Spleen (tissue), 7 donors: ENCODE data around the gene AVPI1.

ENCODE experiments used
- CTCF ChIP-seq, 11 experiments: fragments of 200-600 bp in 7 of 11; fragments of 450-650 bp in 4 of 11; sonication (generic) in 4 of 11; IDR thresholded peaks in 8 of 11; conservative IDR thresholded peaks in 3 of 11; 1 replicate in 7 of 11; 2 replicates in 4 of 11; pipeline versions ENCODE4 v1.4.0 to v1.8.0; 2016 to 2021; ENCODE audit warnings: antibody characterized with exemption in 11 of 11, inconsistent platforms in 4 of 11, mild to moderate bottlenecking in 1 of 11
- POLR2A ChIP-seq, 3 donors: fragments of 450-650 bp; IDR thresholded peaks; one replicate each; pipeline ENCODE4 v1.5.1; 2017; ENCODE audit warnings: antibody characterized with exemption in 3 of 3, mild to moderate bottlenecking in 1 of 3
- POLR2AphosphoS5 ChIP-seq, 3 donors: sonication (generic); formaldehyde crosslinking; IDR thresholded peaks; one replicate each; pipeline ENCODE4 v1.5.1; 2017; ENCODE audit warnings: antibody characterized with exemption in 3 of 3
- donor health status: DM: no; HTN: no; CAD: no; lungs with moderate emphysema.
- donor health status: DM: no; HTN: no; CAD: no.
- donor health status: DM: no; HTN: no; CAD: no.

GRCh38 chr10:97711640-97712572 lies 24.9 kb upstream of the AVPI1 start:
- TF ChIP-seq POLR2A (IDR thresholded peaks at IDR 0.05) = no peak
- TF ChIP-seq CTCF (IDR thresholded peaks at IDR 0.05 in 8 of 11, conservative IDR thresholded peaks at IDR 0.05 in 3 of 11) = no peak
- TF ChIP-seq POLR2AphosphoS5 (IDR thresholded peaks at IDR 0.05) = peak in 1 of 3 donors; percentile 11
